HG03103 (cell line): ENCODE measurements around the gene NOL7.

ENCODE experiments used
- ATAC-seq: cut with Tn5 transposase; IDR thresholded peaks from one replicate; pipeline ENCODE4 v1.9.1; 2021; ENCODE audit warnings: low read depth; ENCODE audit not compliant: unreplicated experiment

NOL7 gene

GRCh38 chr6:13593103-13593502 is 22.0 kb upstream of the NOL7 start:
- ATAC-seq, result no peak

DNA sequence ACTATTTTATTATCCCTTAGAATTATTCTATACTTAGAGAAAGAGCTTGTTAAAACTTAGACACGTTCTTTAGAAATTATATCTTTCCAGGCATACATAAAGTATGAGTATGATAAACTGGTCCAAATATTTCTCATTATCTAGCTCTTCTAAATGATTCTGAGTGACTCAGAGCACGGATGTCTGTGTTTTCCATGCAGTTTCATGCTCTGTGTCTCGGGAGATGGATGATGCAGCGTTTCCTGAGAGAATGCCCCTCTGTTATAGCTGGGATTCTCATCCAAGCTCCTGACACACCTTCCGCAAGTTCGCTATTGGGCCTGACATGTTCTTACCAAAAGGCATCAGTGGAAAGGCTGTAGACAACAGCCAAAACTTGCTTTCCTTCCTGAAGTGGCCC is 21.4 kb upstream of the NOL7 start:
- ATAC-seq, result no peak

GRCh38 chr6:13597073-13597472 is 18.1 kb upstream of the NOL7 start:
- ATAC-seq, result no peak

DNA sequence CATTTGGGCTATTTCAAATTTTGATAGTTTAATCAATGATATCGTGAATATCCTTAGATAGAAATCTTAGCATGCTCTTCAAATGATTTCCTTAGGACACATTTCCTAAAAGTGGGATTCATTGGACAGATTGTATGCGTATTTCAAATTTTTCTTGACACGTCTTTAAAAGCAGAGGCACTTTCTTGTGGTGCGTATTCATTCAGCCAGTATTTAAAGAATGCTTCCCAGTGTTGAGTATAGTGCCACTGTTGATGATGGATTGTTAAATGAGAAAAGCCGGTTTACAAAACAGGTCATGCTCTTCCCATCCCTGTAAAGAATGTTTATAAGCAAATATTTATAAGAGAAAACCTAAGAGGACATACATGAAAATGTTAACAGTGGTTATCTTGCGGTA is 15.1 kb upstream of the NOL7 start:
- ATAC-seq, result no peak

DNA sequence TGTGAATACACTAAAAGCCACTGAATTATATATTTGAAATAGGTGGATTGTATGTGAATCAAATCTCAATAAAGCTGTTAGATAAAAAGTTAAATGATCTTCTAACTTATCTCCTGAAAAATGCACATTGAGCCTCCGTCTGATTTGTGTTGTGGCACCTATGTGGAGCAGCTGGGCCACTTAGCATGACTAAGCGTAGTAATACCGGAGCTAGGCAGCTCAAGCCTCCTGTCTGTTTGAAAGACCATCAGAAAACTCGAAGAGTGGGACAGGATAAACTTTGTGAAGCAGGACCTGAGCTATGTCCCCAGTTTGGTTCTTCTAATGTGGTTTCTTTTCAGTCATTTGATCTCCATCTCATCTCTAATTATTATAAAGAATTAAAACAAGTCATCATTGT is 11.0 kb upstream of the NOL7 start:
- no peak for ATAC-seq

GRCh38 chr6:13604546-13605416 is 10.4 kb upstream of the NOL7 start:
- ATAC-seq, result no peak

DNA sequence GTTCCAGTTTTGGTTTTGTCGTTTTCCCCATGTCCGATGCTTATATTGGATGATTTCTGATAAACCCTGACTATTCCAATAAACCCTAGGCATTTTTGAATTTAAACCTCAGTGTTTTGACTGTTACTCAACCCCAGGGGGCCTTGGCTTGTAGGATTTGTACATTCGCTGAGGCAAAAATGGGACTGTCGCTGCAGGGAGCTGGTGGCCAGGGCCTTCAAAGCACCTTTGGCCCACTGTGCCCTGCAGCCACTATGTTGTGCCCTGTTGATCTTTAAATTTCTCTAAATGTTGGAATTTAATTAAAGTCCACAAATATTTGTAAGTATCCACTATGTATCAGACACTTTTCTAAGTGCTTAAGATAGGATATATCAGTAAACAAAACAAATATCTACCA is 9.5 kb upstream of the NOL7 start:
- ATAC-seq, result no peak

GRCh38 chr6:13611715-13612114 is 3.4 kb upstream of the NOL7 start:
- ATAC-seq, result no peak

DNA sequence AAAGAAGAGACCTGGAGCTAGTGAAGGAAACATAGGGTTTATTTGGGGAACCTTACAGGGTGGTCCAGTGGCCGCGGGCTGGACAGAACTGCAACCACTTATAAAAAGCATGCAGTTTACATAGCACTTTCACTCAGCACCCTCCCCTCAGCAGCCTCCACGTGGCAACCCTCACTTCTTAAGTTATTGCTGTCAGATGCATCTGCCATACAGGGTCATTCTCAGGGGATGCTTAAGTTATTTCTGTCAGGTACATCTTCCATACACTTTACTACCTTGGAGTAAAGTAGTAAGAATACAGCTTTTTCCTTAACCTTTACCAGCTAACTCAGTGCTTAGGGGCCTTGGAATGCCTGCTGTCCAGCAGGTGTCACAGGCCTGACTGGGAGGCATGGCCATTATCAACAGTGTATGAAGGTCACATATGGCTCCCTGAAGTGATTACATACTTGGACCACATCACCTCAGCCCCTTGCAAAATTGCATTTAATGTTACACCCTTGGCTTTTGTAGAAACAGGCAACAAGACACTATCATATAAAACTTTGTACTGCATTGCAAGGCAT is 2.0 kb upstream of the NOL7 start:
- no peak for ATAC-seq

DNA sequence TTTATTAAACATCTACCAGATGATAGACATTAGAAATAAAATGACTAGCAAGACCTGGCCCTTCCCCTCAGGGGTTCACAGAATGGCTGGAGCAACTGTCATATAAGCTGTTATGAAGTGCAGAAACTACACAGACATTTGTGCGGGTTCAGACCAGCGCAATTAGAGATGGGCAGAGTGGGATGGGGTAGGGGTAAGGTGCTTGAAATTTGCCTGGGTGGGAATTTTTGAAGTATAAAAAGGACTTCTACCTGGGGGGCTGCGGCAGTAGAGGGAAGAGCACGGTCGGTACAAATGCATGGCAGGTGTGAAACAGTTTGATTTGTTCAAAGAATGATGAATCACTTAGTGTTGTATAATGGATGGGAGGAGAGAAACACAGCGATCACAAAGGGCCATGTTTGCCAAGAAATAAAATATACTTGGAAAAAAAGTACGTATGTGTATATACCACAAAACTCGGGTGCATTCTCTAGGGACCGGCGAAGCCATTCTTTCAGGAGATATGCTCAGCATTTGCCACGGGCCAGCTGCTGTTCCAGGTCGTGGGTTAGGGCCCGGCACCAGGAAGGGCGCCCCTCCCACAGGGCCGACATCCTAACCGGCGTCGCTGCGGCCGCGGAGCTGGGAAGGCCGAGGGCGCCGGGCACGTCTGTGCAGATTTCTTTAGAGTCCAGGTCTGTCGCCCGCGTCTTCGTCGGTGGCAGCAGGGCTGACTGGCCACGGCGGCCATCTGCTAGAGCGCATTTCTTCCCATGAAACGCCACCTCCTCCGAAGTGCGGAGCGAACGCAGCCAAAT is 809 bp upstream of the NOL7 start:
- peak; percentile 9 for ATAC-seq

DNA sequence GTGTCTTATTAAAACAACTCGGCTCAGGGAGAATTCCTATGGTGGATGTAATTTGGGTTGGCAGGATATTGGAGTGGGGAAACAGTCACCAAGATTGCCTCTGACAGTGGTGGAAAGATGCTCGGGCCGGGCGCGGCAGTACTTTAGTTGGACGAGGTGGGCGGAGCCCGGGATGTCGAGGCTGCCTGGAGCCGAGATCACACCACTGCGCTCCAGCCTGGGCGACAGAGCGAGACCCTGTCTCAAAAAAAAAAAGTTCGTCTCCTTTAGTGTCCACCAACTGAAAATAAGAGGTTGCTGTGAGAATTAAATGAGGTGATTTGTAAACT is 621 bp downstream of the NOL7 start:
- ATAC-seq, result no peak

GRCh38 chr6:13617066-13617465 is 1.9 kb downstream of the NOL7 start:
- ATAC-seq, result no peak

GRCh38 chr6:13624871-13625288 is 9.7 kb downstream of the NOL7 start:
- no peak for ATAC-seq

DNA sequence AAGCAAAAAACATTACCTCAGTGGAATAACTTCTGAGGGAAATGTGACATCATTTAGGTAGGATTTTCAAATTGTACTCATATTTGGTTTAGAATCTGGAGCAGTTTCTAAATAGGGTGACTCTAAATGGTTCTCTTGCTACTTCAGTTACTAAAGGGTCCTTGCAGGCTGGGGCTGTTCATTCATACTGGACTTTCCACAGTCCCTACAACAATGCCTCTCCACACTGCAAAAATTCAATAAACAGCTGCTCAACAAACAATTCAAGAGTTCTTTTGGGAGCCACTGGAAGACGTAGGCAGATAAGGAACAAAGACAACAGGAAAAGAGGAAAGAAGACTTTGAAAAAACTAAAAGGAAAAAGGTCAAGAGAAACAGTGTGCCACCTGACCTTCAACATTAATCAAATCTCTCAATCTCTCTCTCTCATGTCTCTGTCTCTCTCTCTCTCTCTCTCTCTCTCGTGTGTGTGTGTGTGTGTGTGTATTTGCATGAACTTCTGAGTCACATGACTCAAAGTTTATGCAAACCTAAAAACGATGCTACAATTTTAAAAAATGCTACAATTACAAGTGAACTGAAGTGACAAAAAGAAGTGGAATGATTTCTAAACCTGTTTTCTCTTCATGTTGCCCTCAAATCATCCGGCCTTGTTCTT is 14.5 kb downstream of the NOL7 start:
- ATAC-seq, result no peak

- ATAC-seq, result no peak
These were observed 15.4 kb downstream of the NOL7 start for GRCh38 chr6:13630499-13630898.

DNA sequence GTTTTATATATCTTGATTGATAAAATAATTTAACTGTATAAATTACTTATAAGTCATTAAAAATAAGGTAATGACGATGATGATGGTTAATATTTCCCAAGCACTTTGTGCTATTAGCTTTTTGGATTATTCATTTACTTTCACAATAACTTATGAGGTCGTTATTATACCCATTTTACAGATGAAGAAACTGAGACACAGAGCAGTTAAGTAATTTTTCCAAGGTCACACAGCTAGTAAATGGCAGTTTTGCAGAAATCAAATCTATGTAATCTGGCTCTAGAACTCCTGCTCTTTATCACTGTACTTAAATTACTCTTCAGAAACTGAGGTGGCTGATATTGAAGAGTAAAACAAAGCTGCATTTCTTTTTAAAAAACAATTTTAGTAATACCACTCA is 18.2 kb downstream of the NOL7 start:
- no peak for ATAC-seq

DNA sequence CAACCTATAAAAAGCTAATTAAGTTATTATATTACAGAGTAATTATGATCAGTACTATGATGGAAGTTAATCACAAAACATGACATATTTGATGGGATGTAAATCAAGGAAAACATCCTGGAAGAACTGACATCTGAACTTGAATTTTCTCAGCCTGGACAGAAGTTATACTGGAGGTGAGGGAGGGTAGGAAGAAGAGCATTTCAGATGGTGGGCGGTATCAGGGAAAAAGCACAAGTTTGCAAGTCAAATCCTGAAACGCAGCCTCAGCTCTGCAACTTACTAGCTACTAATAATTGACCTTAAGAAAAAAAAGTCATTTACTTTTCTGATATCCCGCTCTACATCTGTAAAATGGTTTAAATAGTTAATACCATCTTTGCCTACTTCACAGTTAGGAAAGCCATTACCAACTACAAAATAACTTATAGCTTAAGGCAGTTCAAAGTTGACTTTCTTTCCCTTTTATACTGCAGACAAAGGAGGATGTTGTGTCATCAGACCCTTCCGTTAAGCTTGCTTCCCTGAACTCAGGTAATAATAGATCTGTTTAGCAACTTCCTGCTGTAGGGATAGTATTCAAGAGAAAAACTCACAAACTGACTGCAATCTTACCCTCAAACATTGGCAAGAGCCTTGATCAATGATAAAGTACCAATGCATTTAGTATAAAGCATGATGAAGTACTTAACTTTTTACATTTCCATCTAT is 21.0 kb downstream of the NOL7 start:
- ATAC-seq, result no peak

- no peak for ATAC-seq
These were observed 22.9 kb downstream of the NOL7 start for GRCh38 chr6:13638014-13638413.

GRCh38 chr6:13638626-13639025 is 23.5 kb downstream of the NOL7 start:
- ATAC-seq, result no peak

GRCh38 chr6:13641315-13641714 is 26.2 kb downstream of the NOL7 start:
- no peak for ATAC-seq

DNA sequence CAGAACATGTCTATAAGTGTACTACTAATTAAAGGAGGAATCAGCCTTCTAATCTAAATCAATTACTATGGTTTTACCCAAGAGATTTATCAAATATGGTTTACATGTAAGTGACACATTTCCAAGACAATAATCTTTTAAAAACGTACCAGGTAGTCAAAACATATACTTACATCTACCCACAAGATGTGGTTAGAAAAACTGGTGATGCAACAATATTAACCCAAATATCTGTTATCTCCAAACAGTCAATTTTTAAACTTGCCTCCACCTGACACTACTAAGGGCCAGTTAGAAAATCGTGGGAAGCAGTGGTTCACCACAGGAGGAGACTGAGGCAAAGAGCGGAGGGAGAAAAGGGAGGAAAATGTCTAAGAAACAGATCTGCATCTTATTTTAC is 28.0 kb downstream of the NOL7 start:
- no peak for ATAC-seq
